GM10248 (cell line): ENCODE measurements around the gene TRIML1.

Experiments
- CTCF ChIA-PET: fragments of 300-600 bp; sonication (Branson Sonifier 250); formaldehyde crosslinking; extraction: SDS; loops from one replicate; lab custom pipeline; 2021; ENCODE audit warnings: antibody characterized with exemption; lab: Yijun Ruan, JAX
- POLR2A ChIA-PET: fragments of 350-650 bp; sonication (Branson Sonifier 250); formaldehyde crosslinking; extraction: SDS; loops from one replicate; lab custom pipeline; 2020; ENCODE audit warnings: antibody characterized with exemption; lab: Yijun Ruan, JAX
- DNase-seq: peaks from one replicate; pipeline ENCODE4 v3.0.0; 2012; ENCODE audit errors: extremely low spot score
- TF ChIP-seq, protein P1 (sequence below): IDR thresholded peaks from 2 replicates; pipeline ENCODE4 v1.5.1; 2012; ENCODE audit warnings: mild to moderate bottlenecking, low read depth; ENCODE audit errors: extremely low read depth, missing control alignments, control extremely low read depth

The TRIML1 gene

DNA sequence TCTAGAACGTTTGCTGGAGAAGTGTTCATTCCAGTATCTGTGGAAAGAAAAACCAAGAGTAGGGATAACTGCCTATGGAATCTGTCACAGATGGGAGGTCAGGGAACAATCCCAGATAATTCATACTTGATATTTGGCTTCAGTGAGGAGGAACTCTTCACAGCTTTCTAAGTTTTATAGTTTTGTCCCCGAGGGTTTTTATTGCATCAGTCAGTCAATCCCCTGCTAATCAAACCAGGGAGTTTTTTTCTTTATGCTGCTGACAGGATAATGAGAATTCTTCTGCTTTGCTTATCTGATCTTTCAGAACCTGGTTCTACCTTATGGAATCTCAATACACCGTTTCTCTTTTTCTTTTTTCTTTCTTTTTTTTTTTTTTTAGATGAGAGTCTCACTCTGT is 29.2 kb upstream of the TRIML1 start:
- no peak for DNase-seq
- ChIA-PET CTCF (no interaction called here), POLR2A (no interaction called here)
- TF ChIP-seq, protein P1, sequence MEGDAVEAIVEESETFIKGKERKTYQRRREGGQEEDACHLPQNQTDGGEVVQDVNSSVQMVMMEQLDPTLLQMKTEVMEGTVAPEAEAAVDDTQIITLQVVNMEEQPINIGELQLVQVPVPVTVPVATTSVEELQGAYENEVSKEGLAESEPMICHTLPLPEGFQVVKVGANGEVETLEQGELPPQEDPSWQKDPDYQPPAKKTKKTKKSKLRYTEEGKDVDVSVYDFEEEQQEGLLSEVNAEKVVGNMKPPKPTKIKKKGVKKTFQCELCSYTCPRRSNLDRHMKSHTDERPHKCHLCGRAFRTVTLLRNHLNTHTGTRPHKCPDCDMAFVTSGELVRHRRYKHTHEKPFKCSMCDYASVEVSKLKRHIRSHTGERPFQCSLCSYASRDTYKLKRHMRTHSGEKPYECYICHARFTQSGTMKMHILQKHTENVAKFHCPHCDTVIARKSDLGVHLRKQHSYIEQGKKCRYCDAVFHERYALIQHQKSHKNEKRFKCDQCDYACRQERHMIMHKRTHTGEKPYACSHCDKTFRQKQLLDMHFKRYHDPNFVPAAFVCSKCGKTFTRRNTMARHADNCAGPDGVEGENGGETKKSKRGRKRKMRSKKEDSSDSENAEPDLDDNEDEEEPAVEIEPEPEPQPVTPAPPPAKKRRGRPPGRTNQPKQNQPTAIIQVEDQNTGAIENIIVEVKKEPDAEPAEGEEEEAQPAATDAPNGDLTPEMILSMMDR, result no peak

DNA sequence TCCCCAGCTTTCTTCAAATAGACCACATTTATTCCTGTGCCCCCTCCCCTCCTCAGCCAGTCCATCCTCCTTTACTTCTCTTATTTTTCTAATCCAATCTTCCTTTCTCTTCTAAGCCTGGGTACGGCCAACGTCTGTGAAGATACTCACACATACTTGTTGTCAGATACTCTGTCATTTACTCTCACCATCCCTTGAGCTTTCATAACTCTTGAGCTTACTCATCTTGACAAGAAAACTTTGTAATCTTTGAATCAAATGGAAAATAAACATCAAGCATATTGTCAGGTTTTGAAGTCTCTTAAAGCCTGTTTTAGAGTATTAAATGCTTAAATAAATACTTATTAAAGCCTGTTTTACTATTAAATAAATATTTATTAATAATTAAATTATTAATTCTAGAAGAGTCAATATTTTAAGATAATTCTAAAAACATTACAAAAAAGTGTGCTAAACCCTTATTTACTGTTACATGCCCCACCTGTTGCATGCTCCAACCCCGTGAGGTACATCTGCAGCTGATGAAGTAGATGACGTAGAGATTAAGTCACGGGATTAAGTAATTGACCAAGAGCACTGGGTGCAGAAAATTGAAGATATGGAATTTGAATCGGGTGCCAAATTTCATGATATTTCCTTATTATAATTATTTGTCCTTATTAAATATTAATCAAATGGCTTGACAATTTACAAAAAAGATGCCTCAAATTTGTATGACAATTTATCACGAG is 28.3 kb upstream of the TRIML1 start:
- no peak for DNase-seq
- TF ChIP-seq, protein P1, result no peak
- CTCF ChIA-PET, result no interaction called here
- POLR2A ChIA-PET, result no interaction called here

DNA sequence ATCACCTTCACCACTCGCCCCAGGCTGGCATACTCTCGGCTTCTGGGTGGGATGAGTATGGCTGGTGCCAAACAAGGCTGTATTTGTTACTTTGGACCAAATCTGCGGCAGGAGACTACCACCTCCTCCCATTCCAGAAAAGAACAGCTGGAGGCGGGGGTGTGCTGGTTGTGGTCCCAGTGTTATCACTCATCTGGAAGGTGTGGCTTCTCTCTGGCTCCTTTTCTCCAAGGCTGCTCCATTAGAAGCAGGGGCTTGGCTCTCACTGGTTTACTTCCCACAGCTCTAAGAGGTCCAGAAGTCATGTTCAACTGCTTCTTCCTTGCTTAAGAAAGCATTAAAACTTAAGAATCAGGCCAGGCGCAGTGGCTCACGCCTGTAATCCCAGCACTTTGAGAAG is 27.3 kb upstream of the TRIML1 start:
- CTCF ChIA-PET, result no interaction called here
- POLR2A ChIA-PET, result no interaction called here
- TF ChIP-seq, protein P1, result no peak
- no peak for DNase-seq

DNA sequence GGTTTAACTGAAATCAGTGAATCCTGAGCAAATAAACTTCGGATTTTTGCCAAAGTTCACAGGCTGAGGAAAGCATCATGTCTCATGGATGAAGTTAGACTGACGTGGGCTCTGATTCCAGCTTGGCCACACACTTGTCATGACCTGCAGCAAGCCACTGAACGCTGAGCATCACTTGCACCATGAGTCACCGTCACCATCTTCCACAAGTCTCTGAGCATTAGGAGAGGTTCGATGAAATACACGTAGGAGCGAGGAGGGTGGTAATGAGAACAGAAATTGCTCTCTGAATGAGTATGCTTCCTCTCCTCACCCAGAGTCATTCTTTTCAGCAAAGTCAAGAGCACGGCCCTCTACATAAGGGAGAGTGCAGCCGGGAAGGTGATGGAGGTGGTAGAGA is 26.1 kb upstream of the TRIML1 start:
- CTCF ChIA-PET, result interaction anchor here (1.4 kb wide), 1 partner anchor 10 kb away, joined by 4 read pairs; no protein-coding TSS in a partner anchor
- no peak for DNase-seq

DNA sequence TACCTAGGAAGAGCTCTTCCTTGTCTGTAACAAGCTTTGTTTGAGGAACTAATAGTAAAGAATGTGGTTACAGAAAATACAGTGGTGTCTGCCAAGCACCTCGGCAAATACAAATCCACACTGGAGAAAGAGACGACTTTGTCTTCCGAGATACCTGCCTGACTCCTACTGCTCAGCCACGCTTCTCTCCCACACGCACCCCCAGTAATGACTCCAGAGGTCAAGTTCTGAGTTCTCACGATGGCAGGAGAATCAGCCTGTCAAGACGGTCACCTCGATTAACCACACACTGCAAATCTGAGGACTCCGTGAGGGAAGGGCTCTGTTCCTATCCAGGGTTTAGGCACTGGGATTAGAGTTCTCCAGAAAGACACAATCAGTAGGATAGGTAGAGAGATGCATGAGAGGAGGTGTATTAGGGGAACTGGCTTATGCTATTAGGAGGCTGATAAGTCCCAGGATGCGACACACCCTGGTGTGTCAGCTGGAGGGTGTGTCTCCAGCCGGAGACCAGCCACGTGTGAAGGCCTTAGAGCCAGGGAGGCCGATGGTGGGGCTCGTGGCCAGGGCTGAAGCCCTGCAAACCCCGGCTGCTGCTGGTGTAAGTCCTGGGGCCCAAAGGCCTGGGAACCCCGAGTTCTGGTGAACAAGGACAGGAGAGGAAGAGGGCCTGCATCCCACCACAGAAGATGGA is 21.5 kb upstream of the TRIML1 start:
- TF ChIP-seq, protein P1, result no peak
- DNase-seq, result no peak
- ChIA-PET POLR2A (no interaction called here), CTCF (no interaction called here)

More for the DNA sequence above, 26.1 kb upstream of the TRIML1 start:
- TF ChIP-seq, protein P1, result no peak
- POLR2A ChIA-PET, result no interaction called here

DNA sequence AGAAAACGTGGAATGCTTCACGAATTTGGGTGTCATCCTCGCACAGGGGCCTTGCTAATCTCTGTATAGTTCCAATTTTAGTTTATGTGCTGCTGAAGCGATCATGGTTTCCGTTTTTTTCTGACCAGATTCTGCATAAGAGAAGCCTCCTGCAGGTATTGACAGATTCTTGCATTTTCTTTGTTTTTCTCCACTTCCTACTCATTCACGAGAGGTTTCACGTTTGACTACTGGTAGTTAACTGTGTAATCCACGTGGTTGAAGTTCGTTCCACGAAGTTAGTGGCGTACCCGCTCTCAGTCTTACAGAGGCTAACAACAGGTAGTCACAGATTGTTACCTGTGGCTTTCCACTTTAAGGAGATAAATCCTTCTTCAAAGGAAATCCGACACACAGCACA is 17.7 kb upstream of the TRIML1 start:
- POLR2A ChIA-PET, result no interaction called here
- TF ChIP-seq, protein P1, result no peak
- no peak for DNase-seq
- CTCF ChIA-PET, result interaction anchor here (1.9 kb wide), 1 partner anchor 10 kb away, joined by 5 read pairs; no protein-coding TSS in a partner anchor
